Activated CD8-positive, alpha-beta T cell treated with anti-CD3 and anti-CD28 coated beads for 36 hours (primary cell): ENCODE measurements around the gene CD46. TPM values are rescaled to one million over a fixed set of nuclear protein-coding genes. Genes with fewer than 3 reads are reported as not detected.

Source experiments
- ATAC-seq: fragments of 200-7000 bp; cut with Tn5 transposase; one replicate; pipeline ENCODE4 v1.10.0; 2021; ENCODE audit warnings: mild to moderate bottlenecking, moderate library complexity
- CTCF ChIA-PET: fragments of 350-600 bp; sonication (Branson Sonifier 250); formaldehyde crosslinking; loops from one replicate; lab custom pipeline; 2021; ENCODE audit warnings: antibody characterized with exemption; lab: Charles Lee
- POLR2A ChIA-PET: fragments of 350-600 bp; sonication (Branson Sonifier 250); formaldehyde crosslinking; loops from one replicate; lab custom pipeline; 2021; ENCODE audit warnings: antibody characterized with exemption; lab: Charles Lee
- DNase-seq: peaks from one replicate; pipeline ENCODE4 v3.0.0-alpha.2; 2020
- H3K27ac Mint-ChIP-seq: one replicate; pipeline ENCODE4 v1.8.0; 2021; ENCODE audit warnings: mild to moderate bottlenecking, mixed read lengths
- H3K27me3 Mint-ChIP-seq: one replicate; pipeline ENCODE4 v1.8.0; 2021; ENCODE audit warnings: mixed read lengths
- H3K36me3 Mint-ChIP-seq: one replicate; pipeline ENCODE4 v1.8.0; 2021; ENCODE audit warnings: low read depth, mixed read lengths
- H3K4me1 Mint-ChIP-seq: one replicate; pipeline ENCODE4 v1.8.0; 2021; ENCODE audit warnings: low read depth, mixed read lengths
- H3K4me3 Mint-ChIP-seq: one replicate; pipeline ENCODE4 v1.8.0; 2021; ENCODE audit warnings: mild to moderate bottlenecking, moderate library complexity, mixed read lengths
- H3K9me3 Mint-ChIP-seq: one replicate; pipeline ENCODE4 v1.8.0; 2021; ENCODE audit warnings: mixed read lengths
- intact Hi-C: fragments of 100-400 bp; cut with micrococcal nuclease; formaldehyde crosslinking; loops from one replicate; pipeline ENCODE4 v1.10.0; 2022
- total RNA-seq, 2 experiments: library from RNA; stranded (reverse); gene quantifications; one replicate each; pipeline ENCODE4 v1.2.3, GENCODE V29; 2021
- TF ChIP-seq, protein P1 (sequence below): fragments of 200-600 bp; IDR thresholded peaks from one replicate; pipeline ENCODE4 v1.8.0; 2022; ENCODE audit warnings: antibody characterized with exemption, mild to moderate bottlenecking

The CD46 gene
- total RNA-seq, 2 experiments from 2014 or later: 77.7 to 84.3 TPM

DNA sequence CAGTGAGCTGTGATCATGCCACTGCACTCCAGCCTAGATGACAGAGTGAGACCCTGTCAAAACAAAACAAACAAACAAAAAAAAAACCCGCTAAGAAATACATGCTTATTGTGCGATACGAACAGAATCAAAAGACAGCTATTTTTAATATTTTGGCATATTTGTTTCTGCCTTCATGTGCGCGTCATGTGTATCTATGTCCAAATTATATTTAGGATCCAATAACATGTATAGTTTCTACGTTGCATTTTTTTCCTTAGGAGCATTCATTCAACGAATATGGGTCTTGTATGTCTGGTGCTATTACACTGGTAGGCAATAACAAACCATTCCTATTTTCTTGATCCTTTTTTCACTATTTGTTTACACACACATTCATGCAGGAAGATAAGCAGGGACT is 1.8 kb downstream of the CD46 start:
- no peak for DNase-seq
- POLR2A ChIA-PET: interaction anchor here (0.9 to 1.2 kb wide), 2 partner anchors 23 to 33 kb away, joined by 4 to 5 read pairs; no protein-coding TSS in a partner anchor

GRCh38 chr1:207754011-207754410 is 2.2 kb downstream of the CD46 start:
- Mint-ChIP-seq H3K9me3 (no peaks in the 10 kb centered on the region), H3K27me3 (no peaks in the 10 kb centered on the region), H3K27ac (no peak overlapping the region), H3K4me1 (peaks cover 62% of the 10 kb centered on the region), H3K36me3 (peaks cover 27% of the 10 kb centered on the region), H3K4me3 (peak overlapping the region; percentile 98)
- no peak for DNase-seq
- TF ChIP-seq, protein P1, sequence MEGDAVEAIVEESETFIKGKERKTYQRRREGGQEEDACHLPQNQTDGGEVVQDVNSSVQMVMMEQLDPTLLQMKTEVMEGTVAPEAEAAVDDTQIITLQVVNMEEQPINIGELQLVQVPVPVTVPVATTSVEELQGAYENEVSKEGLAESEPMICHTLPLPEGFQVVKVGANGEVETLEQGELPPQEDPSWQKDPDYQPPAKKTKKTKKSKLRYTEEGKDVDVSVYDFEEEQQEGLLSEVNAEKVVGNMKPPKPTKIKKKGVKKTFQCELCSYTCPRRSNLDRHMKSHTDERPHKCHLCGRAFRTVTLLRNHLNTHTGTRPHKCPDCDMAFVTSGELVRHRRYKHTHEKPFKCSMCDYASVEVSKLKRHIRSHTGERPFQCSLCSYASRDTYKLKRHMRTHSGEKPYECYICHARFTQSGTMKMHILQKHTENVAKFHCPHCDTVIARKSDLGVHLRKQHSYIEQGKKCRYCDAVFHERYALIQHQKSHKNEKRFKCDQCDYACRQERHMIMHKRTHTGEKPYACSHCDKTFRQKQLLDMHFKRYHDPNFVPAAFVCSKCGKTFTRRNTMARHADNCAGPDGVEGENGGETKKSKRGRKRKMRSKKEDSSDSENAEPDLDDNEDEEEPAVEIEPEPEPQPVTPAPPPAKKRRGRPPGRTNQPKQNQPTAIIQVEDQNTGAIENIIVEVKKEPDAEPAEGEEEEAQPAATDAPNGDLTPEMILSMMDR: no peak
- CTCF ChIA-PET: interaction anchor here (1.5 kb wide), 1 partner anchor 115 kb away, joined by 5 read pairs; no protein-coding TSS in a partner anchor
- intact Hi-C loops: no loop called here
- POLR2A ChIA-PET: interaction anchor here (1.2 kb wide), 1 partner anchor 32 kb away, joined by 4 read pairs; no protein-coding TSS in a partner anchor
- no peak for ATAC-seq

More for the DNA sequence above, 1.8 kb downstream of the CD46 start:
- TF ChIP-seq, protein P1: no peak
- no peak for ATAC-seq
- peak overlapping the region; percentile 98 for H3K4me3 Mint-ChIP-seq
- H3K27ac Mint-ChIP-seq: no peak overlapping the region
- H3K4me1 Mint-ChIP-seq: peaks cover 66% of the 10 kb centered on the region
- CTCF ChIA-PET: interaction anchor here (1.0 to 2.7 kb wide), 4 partner anchors 44 to 210 kb away, joined by 3 to 8 read pairs (median 4); no protein-coding TSS in a partner anchor
- H3K27me3 Mint-ChIP-seq: no peaks in the 10 kb centered on the region
- H3K36me3 Mint-ChIP-seq: peaks cover 25% of the 10 kb centered on the region
- no peaks in the 10 kb centered on the region for H3K9me3 Mint-ChIP-seq
- intact Hi-C loops: no loop called here

DNA sequence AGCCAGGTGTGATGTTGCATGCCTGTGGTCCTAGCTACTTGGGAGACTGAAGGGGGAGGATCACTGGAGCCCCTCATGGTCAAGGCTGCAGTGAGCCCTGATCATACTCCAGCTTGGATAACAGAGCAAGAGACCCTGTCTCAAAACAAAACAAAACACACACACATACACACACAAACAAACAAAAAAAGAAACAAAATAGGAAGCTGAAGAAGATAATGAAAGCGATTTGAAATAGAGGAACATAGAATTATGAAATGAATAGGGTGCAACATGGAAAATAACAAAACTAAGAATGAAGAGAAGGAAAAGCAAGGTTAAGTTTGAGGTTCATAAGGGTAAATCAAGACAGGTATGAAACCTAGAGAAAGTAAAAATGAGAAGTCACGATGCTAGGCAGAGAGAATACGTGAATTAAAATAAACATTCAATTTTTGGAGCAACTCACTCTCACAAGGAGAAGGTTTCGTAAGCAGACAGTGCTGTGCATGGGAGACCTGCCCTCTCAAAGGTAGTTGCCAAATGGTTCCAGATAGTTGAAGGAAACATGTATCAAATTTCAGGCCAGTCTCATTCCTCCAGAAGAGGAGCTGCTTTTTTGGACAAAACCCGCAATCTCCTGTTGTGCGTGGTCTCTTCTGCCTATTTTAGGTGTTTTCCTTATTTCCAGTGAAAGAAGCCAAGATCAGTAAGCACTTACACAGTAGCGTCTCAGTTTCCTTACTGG is 3.3 kb downstream of the CD46 start:
- POLR2A ChIA-PET: interaction anchor here (1.1 kb wide), 1 partner anchor 86 kb away, joined by 3 read pairs; no protein-coding TSS in a partner anchor
- no peaks in the 10 kb centered on the region for H3K27me3 Mint-ChIP-seq
- ATAC-seq (no peak), DNase-seq (no peak)
- peaks cover 54% of the 10 kb centered on the region for H3K4me1 Mint-ChIP-seq
- H3K36me3 Mint-ChIP-seq: peaks cover 29% of the 10 kb centered on the region
- H3K9me3 Mint-ChIP-seq: no peaks in the 10 kb centered on the region
- H3K4me3 Mint-ChIP-seq: no peak overlapping the region
- TF ChIP-seq, protein P1: no peak
- CTCF ChIA-PET: no interaction called here
- intact Hi-C loops: no loop called here
- no peak overlapping the region for H3K27ac Mint-ChIP-seq

GRCh38 chr1:207755846-207756693 is 4.2 kb downstream of the CD46 start:
- no peak for DNase-seq
- ATAC-seq: no peak
- peaks cover 34% of the 10 kb centered on the region for H3K36me3 Mint-ChIP-seq
- H3K9me3 Mint-ChIP-seq: no peaks in the 10 kb centered on the region
- peak overlapping the region; percentile 22 for H3K27ac Mint-ChIP-seq
- no peaks in the 10 kb centered on the region for H3K27me3 Mint-ChIP-seq
- CTCF ChIA-PET: interaction anchor here (0.7 kb wide), 1 partner anchor 128 kb away, joined by 3 read pairs; no protein-coding TSS in a partner anchor
- no peak overlapping the region for H3K4me3 Mint-ChIP-seq
- POLR2A ChIA-PET: interaction anchor here (1.1 kb wide), 1 partner anchor 85 kb away, joined by 3 read pairs; no protein-coding TSS in a partner anchor
- intact Hi-C loops: no loop called here
- TF ChIP-seq, protein P1: no peak
- peaks cover 46% of the 10 kb centered on the region for H3K4me1 Mint-ChIP-seq
